ENCODE data around the gene RUNX2.

RUNX2 gene

GRCh38 chr6:45625191-45625664, 297.1 kb downstream of the RUNX2 start:
- TF ChIP-seq, protein P1, sequence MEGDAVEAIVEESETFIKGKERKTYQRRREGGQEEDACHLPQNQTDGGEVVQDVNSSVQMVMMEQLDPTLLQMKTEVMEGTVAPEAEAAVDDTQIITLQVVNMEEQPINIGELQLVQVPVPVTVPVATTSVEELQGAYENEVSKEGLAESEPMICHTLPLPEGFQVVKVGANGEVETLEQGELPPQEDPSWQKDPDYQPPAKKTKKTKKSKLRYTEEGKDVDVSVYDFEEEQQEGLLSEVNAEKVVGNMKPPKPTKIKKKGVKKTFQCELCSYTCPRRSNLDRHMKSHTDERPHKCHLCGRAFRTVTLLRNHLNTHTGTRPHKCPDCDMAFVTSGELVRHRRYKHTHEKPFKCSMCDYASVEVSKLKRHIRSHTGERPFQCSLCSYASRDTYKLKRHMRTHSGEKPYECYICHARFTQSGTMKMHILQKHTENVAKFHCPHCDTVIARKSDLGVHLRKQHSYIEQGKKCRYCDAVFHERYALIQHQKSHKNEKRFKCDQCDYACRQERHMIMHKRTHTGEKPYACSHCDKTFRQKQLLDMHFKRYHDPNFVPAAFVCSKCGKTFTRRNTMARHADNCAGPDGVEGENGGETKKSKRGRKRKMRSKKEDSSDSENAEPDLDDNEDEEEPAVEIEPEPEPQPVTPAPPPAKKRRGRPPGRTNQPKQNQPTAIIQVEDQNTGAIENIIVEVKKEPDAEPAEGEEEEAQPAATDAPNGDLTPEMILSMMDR (IDR thresholded peaks at IDR 0.05; ENCODE audit: low read depth, low read length): no peak
- DNase-seq (ENCODE audit: extremely low read depth, low read depth): no peak

DNA sequence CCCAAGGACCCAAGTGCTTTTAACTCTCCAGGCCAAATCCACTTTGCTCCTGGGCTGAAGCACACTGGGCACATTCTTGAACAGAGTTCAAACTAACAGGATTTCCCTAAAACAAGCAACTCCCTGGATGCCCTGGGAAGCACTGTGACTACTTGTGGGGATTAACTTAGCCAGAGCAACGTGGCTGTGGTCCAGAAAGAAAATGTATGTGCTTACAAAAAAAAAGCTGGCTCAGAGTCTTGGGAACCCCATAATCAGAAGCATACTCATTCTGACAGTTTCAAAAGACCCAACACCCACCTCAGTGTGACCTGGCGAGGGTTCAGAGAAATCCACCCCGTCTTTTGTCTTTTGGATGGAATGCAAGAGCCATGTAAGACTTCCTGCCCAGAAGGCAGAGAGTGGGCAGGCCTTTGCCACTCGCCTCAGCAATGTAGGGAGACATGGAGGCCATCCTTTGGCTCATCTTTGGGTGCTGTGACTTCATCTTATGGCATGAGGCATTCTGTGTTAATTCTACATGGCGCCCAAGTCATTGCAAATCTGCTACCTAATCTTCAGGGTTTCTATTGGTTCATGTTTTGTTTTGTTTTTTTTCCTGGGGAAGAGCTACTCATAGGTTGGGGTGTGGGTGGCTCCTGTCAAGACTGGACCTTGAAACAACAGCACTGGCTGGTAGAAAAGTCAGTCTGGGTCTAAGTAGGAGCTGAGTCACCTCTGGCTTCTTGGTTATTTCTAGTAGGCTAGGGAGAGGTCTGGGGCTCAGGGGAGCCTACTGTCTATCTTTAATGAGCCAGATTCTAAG, 298.2 kb downstream of the RUNX2 start:
- peak; percentile 80 for DNase-seq (ENCODE audit: extremely low read depth, low read depth)
- TF ChIP-seq, protein P1 (IDR thresholded peaks at IDR 0.05; ENCODE audit: low read depth, low read length): no peak

DNA sequence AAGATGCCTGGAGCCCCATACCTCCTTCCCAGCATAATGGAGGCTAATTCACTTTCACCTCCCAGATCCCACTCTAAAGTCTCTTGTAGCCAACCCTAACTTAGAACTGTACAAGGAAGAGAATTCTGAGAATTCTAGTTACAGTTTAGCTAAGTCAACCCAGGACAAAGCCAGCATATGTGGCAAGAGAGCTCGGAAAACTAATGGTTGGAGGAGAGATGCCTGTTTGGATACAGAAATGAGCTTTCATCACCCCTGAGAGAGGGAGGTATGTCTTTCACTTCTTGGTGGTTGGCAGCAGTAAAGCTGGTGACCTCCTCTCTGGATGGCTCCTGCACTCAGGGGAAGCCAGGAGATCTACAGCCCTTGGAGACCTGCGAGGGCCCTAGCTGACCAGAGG, 302.2 kb downstream of the RUNX2 start:
- DNase-seq (ENCODE audit: extremely low read depth, low read depth): no peak
- TF ChIP-seq, protein P1 (IDR thresholded peaks at IDR 0.05; ENCODE audit: low read depth, low read length): no peak

GRCh38 chr6:45630801-45631200, 302.7 kb downstream of the RUNX2 start:
- TF ChIP-seq, protein P1 (IDR thresholded peaks at IDR 0.05; ENCODE audit: low read depth, low read length): no peak
- DNase-seq (ENCODE audit: extremely low read depth, low read depth): peak; percentile 54

- TF ChIP-seq, protein P1 (IDR thresholded peaks at IDR 0.05; ENCODE audit: low read depth, low read length): no peak
- no peak for DNase-seq (ENCODE audit: extremely low read depth, low read depth)
These were observed 303.3 kb downstream of the RUNX2 start for GRCh38 chr6:45631396-45631795.

GRCh38 chr6:45633272-45633908, 305.3 kb downstream of the RUNX2 start:
- no peak for DNase-seq (ENCODE audit: extremely low read depth, low read depth)
- TF ChIP-seq, protein P1 (IDR thresholded peaks at IDR 0.05; ENCODE audit: low read depth, low read length): no peak

DNA sequence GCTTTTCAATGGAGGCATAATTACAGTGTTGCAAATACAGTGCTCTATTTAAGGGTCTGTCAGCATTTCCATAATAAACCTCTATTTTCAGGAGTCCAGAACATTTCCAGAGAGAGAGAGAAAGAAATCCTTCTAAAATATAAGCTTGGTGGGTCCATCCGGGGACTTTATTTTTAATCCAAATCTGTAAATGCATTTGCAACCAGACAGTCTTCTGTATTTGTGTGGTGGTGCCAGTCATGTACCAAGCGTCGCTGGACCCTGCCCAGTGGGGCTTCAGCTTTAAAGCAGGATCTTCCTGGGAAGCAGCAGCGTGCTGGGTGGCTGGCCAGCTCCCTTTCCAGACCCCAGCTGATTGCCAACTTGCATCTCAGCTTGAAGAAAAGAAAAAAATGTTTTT, 306.1 kb downstream of the RUNX2 start:
- no peak for DNase-seq (ENCODE audit: extremely low read depth, low read depth)
- TF ChIP-seq, protein P1 (IDR thresholded peaks at IDR 0.05; ENCODE audit: low read depth, low read length): no peak
